Choroid plexus epithelial cell (primary cell): ENCODE results near the gene CYSRT1.

Experiments
- DNase-seq: peaks from one replicate; pipeline ENCODE4 v3.0.0-alpha.2; 2010; ENCODE audit warnings: low read depth
- H3K4me3 ChIP-seq: 2 replicates; pipeline ENCODE4 v1.5.1; 2011; ENCODE audit warnings: low read depth, mild to moderate bottlenecking, control low read depth, low read length, moderate library complexity
- TF ChIP-seq, protein P1 (sequence below): conservative IDR thresholded peaks from 2 replicates; pipeline ENCODE4 v1.5.1; 2011; ENCODE audit warnings: low read depth, mild to moderate bottlenecking, control low read depth, inconsistent platforms, low read length, moderate library complexity

CYSRT1 gene

DNA sequence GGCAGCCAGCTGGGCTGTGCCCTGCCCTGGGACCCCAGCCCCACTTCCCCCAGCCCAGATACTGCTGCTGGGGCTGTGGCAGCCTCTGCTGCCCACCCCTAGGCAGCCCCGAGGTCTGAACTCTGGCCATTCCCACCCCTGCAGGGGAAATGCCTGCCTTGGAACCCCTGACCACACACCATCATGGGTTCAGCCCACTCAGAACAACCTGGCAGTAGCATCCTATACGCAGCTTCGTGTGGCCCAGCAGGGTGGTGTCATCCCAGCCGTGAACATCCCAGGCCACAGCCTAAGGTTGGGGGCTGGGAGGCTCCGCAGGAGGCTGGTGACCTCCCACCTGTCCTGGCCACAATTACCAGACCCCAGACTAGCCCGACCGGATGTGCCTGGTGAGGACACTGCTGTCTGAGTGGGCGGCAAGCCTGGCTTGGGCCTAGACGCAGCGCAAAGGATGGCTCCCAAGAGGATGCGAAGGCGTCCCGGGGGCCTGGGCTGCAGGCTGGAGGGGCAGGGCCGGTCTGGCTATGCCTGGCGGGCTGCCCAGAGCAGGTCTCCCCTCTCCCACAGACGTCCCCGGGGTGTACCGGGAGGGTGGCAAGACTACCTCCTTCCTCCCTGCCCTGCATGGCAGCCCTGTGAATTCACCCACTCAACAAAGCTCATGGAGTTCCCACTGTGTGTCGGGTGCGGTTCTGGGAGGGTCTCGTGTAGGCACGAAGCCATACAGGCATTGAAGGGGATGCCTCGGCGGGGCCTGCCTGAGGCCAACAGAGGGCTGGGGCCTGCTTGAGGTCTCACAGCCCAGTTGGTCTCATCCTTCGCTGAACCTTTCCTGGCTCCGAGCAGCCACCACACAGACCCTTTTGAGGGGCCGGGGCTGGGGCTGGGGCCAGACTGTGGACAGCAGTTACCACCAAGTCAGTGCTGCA is 4.3 kb downstream of the CYSRT1 start:
- DNase-seq, result no peak
- TF ChIP-seq, protein P1, sequence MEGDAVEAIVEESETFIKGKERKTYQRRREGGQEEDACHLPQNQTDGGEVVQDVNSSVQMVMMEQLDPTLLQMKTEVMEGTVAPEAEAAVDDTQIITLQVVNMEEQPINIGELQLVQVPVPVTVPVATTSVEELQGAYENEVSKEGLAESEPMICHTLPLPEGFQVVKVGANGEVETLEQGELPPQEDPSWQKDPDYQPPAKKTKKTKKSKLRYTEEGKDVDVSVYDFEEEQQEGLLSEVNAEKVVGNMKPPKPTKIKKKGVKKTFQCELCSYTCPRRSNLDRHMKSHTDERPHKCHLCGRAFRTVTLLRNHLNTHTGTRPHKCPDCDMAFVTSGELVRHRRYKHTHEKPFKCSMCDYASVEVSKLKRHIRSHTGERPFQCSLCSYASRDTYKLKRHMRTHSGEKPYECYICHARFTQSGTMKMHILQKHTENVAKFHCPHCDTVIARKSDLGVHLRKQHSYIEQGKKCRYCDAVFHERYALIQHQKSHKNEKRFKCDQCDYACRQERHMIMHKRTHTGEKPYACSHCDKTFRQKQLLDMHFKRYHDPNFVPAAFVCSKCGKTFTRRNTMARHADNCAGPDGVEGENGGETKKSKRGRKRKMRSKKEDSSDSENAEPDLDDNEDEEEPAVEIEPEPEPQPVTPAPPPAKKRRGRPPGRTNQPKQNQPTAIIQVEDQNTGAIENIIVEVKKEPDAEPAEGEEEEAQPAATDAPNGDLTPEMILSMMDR, result no peak
- H3K4me3 ChIP-seq, result no peak overlapping the region

DNA sequence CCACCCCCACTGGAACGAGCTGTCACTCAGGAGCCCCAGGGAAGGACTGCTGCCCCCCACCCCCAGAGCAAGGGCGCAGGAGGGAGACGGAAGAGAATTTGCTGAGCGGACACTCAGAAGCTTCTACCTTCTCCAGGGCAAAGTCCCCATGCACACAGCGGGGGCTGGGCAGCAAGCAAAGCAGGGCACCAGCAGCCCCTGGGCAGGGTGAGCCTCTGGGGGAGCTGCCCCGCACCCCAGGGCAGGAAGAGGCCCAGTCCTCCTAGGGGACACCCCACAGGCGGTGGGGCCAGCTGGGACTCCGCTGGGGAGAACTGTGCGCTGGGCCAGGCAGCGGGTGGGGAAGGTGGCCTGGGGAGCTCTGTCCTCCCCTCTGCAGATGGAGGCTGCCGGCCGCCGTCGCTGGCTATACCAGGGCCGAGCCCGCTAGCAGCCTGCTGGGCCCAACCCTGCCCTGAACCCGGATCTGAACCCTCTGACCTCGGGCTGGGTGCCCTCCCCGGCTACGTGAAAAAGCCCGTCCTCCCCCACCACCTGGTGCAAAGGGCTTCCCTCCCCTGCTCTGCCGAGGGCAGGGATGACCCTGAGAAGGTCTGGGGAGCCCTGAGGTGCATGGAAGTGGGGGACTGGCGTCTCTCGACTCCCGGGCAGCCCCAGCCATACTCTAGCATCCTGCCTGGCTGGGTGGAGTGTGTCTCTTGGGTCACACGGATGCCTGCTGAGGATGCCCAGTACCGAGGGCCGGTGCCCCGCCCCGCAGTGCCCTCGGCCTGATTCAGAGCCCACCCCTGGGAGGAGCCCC is 5.1 kb downstream of the CYSRT1 start:
- H3K4me3 ChIP-seq, result no peak overlapping the region
- DNase-seq, result no peak
- TF ChIP-seq, protein P1, result no peak

DNA sequence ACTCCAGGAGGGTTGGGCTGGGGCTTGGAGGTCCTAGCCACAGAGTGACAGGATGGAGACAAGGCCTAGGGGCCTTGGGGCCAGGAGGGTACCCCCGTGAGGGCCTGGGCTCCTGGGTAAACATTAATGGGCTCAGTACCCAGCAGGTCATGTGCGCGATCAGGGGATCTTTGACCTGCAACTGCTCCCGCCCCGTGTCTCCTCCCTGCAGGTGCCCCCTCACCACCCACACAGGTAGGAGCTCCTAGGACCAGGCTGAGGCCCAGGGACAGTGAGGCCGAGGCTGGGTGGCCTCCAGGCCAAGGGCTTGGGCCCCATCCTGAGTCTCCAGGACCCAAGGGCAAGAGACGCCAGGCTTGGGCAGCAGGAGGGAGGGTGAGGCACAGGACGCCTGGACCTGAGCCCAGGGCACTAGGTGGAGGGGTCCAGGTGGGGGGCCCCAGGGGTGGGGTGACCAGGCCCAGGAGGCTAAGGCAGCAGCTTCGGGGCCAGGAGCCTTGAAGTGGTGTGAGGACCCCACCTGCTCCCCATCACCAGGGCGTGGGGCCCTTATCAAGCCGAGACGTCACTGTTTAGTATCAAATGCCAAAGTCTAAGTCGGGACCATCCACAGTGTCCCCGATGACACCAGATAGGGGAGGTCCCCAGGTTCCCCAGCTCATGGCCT is 5.9 kb downstream of the CYSRT1 start, which contains the start of gene SLC34A3:
TSS of gene SLC34A3 (plus strand) at position 197 of the 667 bp plus-strand sequence. CDS start 802 bp downstream, outside the sequence.
- TF ChIP-seq, protein P1, result no peak
- H3K4me3 ChIP-seq, result no peak within 1 kb of the TSS
- no peak for DNase-seq

DNA sequence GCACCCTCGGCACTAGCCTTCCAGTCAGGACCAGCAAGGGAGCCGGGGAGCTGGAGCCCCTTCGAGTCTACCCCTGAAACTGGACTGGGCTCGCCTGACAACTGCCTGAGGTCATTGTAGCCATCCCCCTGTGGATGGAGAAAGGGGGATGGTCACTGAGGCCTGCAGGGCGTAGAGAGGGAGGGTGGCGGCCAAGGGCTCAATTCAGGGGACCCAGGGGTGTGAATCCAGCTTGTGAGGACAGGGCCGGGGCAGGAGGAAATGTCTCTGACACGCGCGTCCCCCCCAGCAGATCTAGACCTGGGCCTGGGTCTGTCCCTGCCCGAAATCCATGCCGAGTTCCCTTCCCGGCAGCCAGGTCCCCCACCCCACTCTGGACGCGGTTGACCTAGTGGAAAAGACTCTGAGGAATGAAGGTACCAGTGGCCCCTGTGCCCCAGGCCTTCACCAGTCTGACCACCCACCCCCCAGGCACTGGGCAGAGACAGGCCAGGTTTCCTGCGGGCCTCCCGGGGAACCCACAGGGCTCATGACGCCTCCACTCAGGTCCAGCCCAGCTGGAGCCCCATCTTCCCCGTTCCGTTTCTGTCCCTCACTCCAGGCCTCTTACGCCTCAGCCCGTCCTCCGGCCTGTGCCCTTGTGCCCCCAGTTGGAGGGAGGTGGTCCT is 6.5 kb downstream of the CYSRT1 start:
- DNase-seq, result no peak

DNA sequence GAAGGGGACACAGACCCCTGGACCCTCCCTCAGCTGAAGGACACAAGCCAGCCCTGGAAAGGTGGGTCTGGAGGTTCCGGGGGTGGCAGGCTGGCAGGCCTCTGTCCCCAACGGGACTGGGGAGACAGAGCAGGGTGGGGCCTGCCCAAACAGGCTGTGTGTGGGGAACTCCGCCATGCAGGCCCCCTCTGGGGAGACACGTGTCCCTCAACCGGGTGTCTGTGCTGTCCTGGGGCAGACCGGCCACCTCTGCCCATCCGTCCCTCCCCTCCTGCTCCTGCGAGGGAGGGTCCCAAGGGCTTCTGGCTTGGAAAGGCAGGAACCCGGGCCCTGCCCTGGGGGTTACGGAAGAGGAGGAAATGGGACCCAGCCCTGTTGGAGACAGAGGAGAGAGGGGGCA is 7.1 kb downstream of the CYSRT1 start:
- no peak for DNase-seq
- TF ChIP-seq, protein P1, result no peak
- no peak overlapping the region for H3K4me3 ChIP-seq

More for the DNA sequence above, 6.5 kb downstream of the CYSRT1 start:
- no peak overlapping the region for H3K4me3 ChIP-seq
- TF ChIP-seq, protein P1, result no peak

DNA sequence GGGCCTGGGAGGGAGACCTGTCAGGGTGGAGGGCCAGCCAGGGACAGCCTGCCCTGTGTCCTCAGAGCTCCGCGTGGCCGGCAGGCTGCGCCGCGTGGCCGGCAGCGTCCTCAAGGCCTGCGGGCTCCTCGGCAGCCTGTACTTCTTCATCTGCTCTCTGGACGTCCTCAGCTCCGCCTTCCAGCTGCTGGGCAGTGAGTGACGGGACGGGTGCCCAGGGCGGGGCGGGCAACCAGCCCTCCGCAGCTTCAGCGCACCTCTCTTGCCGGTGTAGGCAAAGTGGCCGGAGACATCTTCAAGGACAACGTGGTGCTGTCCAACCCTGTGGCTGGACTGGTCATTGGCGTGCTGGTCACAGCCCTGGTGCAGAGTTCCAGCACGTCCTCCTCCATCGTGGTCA is 7.5 kb downstream of the CYSRT1 start:
- DNase-seq, result no peak
- TF ChIP-seq, protein P1, result no peak
- no peak overlapping the region for H3K4me3 ChIP-seq
